Left kidney (tissue), 2 donors: ENCODE results near the gene SH3BGR. TPM values are rescaled to one million over a fixed set of nuclear protein-coding genes. Genes with fewer than 3 reads are reported as not detected.
A peak's percentile ranks its signal among the peaks of the same experiment; 100 is the strongest.
"Not testable (repeated sequence)": the region's sequence is repeated elsewhere in the genome, so short reads cannot be mapped to it uniquely, and the experiment has no call there.

Source experiments
- DNase-seq: peaks from one replicate; pipeline ENCODE4 v3.0.0-alpha.2; 2013
- polyA plus RNA-seq: library from polyadenylated mRNA; unstranded; fragments of 120-200 nt; gene quantifications from one replicate; pipeline ENCODE4 v1.2.1, GENCODE V29; 2013; ENCODE audit not compliant: insufficient read length

Gene SH3BGR
- polyA plus RNA-seq, 1 donor = 4.3 TPM

DNA sequence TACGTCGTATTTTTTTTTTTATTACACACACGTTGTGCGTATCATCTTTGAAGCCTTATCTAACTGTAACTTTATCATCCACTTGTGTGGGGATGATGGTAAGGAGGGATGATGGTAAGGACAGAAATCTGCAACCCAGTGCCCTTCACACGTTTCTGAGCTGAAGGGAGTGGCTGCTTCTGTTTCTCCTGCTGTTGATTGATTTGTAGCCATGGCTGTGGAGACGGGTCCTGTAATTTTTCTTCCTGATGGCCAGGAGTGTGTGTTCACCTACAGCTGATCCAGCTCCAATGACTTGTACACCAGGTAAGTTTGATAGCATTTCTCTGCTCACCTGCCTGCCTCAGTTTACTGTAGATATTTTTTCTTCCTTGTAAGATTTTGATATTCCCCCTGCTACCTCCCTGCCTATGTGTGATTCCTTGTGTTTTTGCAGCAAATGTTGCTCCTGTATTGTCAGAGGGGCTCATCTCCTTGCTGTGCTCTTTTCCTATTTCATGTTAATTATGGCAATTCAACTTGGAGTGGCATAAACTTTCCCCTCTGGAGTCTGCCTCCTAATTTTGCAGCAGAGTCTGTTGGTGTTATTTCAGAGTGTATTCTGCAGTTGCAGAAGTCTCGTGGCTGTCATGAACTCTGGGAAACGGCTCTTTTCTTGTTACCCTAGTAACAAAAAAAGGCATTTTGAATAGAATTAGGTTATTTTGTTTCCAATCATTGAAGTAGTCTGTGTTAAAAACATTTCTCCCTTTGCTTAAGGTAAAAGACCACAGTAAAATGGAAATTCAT lies 64.1 kb downstream of the SH3BGR start:
- no peak for DNase-seq

DNA sequence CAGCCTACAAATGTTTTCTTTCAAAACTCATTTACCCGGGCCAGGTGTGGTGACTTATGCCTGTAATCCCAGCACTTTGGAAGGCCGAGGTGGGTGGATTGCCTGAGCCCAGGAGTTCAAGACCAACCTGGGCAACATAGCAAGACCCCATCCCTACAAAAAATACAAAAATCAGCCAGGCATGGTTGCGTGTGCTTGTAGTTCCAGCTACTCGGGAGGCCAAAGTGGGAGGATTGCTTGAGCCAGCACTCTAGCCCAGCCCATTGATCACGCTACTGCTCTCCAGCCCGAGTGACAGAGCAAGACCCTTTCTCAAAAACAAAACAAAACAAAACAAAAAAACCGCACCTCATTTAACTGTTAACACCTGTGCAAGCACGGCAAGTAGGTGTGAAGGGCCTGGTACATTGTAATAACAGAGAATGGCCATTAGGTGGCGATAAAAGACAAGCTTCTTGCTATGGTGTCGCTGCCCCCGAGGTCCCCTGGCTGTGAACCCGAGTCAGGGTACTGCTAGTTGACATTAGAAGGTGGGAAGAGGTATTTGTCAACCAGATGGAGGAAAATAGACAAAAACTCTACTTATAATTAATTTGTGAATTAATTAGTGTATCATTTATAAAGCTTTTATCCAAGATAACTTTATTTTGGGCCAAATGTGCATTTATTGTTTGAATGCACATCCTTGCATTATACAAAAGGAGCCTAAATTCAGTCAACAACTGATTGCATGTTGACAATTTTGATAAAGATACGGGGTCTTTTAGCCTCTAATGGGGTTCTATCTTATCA lies 66.5 kb downstream of the SH3BGR start:
- peak; percentile 58 for DNase-seq

DNA sequence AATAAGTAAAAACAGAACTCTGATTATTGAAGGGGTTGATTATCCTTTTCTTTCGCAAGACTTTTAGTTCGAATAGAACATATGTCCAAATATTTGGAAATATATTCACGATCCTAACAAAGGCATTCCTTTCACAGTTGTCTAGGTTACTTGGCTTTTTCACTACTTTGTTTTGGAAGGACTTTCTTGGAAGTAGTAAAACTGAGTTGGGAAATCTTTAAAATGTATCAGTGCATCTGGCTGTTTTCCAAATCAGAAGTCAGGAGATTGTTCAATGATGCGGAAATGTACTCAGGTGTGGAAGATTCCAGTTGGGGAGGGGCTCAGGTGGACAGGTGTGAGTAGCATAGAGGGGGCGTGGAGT lies 67.1 kb downstream of the SH3BGR start:
- DNase-seq = peak; percentile 7

DNA sequence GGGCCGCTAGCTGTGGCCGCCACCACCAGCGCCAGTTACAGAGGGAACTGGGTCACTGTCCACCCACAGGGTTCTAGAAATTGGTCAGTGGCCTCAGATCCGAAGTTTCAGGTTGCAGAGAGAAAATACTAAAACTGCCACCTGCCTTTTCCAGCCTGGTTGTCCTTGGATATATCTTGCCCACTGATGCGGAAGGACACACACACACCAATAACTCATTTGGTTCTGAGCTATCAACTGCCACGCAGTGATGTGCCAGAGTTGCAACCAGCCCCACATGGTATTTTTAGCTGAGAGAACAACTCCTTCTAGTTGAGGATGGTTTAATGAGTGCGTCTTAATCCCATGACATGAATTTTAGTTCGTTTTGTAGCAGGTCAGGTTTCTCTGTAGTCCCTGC lies 68.1 kb downstream of the SH3BGR start:
- peak; percentile 53 for DNase-seq

DNA sequence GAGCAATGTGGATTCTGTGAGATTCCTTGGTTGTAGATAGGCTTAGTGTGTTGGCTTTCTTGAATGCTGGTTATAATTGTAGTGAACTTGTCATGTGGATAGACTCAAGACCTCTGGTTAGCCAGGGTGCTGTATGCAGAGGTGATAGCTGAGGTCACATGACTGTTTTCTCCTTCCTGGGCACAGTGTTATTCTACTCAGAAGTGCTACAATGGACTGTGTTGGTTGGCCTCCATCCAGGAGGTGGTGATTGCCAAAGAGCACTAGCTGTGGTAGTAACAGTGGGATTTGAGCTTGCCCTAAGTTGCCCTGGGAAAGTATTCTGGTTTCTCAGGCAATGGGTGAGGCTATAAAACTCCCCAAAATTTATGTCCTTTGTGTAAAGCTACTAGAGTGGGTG lies 71.6 kb downstream of the SH3BGR start:
- no peak for DNase-seq

DNA sequence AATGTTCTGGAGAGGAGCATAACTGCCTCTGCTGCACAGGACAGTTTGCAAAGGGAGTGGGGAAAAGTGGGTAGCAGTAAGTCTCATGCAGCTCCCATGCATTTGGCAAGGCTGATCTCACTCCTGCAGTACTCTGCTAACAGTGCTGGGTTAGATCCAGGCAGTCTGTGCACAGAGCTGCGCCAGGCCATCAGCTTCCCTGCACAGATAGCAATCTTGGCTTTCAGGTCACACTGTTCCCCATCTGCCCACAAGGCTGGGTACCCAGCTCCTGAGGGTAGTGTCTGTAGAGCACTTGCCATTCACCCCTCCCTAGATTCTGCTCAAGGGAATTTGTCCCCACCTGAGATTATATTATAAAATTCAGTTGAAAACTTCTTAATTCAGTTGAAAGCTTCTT lies 72.1 kb downstream of the SH3BGR start:
- no peak for DNase-seq

DNA sequence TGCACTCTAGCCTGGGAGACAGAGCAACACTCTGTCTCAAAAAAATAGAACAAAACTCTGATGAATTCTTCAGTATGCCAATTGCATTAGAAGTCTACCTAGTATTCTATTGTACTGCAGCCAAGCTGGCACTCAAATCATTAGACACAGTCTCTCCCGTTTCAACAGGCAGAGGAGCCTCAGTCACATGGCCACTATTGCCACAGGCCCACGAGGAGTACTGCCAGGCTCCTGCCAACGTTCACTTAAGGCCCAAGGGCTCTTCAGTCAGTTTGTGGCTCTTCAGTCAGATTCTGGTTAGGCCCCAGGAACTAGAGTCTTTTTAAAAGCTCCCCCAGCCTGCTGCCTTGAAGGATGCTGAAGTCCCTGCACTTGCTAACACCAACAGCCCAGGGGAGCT lies 73.4 kb downstream of the SH3BGR start:
- DNase-seq = no peak

DNA sequence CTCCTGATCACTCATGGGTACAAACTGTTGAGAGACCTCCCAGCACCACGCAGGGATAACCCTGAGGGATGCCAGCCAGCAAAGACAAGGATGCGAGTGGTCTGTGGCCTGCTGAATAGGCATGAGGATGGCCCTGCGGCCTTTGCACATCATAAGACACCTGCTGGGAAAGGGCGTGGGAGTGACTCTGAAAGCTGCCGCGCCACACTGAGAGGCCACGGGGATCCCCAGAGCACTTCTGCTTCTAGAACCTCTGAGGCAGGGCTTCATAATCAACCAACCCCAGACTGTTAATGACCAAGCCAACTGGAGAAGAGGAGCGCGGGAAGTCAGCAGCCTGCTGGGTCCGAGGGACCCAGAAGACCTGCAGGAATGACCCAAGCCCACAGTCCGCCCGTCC lies 73.8 kb downstream of the SH3BGR start:
- DNase-seq = no peak

DNA sequence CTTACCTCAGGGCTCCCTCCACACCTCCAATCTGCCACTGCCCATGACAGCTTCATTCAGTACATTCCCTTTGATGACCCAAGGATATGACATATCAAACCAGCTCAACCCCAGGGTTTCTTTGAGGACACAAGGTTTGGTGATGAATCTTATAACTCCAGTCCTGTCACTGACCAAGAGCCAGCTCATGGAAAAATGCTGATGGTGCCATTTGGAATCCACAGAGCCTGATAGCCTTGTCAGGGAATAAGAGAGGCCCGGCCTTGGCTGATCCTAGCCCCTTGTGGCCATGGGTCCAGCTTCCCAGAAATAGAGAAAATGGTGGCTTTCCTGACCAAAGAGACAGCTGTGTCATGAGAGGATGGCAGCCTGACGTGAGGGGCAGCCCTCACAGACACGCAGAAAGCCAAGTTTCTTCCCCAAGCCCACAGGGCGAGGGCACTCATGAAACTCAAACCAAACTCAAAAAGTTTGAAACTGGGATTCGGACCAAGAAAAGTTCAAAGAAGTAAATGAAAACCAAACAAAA lies 75.4 kb downstream of the SH3BGR start:
- DNase-seq = no peak

DNA sequence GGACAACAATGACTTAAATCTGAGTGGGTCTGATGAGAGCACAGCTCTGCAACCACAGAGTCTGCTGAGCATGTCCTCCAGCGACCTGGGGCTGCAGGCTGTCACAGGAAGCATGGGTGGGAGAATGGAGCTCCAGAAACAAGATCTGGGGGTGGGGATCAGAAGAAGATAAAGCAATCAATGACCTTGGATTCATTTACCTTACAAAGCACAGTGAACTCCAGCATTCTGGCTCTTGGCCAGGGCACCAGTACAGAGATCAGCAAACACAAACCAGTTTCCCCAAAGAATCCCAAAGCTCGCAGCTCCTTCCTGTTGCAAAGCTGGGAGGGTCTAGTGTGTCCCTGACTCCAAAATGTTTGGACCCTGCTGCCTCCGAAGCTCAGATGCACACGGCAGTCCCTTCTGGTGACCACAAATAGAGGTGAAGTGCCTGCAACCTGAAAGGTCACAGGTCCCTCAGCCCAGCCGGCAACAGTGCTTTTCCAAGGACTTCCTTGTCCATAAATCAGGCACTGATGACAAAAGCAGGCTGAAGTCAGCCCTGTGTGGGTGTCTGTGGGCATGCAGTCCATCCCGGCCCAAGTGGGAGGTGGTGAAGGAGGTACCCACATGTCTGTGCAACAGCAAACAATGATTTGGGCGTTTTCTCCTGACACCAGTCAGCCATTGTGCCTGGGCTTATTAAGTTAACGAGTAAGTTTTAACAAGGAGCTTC lies 76.1 kb downstream of the SH3BGR start:
- DNase-seq = no peak

DNA sequence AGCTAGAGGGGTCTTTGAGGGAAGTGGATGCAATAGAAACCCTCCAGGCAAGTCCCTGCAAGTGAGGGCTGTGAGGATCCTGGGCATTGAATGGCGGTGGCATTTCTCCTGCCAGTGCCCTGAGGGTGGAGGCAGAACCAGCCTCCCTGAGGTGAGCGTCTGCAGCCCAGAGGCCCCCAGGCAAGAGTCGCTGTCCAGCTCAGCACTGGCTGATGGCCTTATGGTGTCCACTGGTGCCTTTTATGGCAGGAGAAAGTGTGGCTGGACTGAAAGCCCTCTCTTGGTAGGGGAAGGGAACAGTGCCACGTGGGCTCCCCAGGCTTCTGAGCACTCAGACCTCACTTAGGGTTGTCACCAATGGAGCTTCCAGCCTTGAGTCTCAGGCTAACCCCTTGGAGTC lies 77.3 kb downstream of the SH3BGR start:
- peak; percentile 18 for DNase-seq

DNA sequence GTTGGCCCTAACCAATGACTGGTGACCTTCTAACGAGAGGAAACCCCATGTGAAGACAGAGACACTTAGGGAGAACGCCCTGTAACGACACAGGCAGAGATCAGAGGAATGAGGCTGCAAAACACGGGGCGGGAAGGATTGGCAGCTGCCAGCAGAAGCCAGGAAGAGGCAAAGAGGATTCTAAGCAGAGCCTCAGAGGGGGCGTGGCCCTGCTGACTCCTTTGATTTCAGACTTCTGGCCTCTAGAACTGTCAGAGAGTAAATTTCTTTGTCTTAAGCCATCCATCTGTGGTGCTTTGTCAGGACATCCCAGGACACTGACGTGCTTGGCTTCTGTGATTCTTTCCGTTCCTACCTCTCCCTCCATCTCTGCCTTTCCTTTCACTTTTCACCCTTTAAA lies 79.3 kb downstream of the SH3BGR start:
- no peak for DNase-seq

DNA sequence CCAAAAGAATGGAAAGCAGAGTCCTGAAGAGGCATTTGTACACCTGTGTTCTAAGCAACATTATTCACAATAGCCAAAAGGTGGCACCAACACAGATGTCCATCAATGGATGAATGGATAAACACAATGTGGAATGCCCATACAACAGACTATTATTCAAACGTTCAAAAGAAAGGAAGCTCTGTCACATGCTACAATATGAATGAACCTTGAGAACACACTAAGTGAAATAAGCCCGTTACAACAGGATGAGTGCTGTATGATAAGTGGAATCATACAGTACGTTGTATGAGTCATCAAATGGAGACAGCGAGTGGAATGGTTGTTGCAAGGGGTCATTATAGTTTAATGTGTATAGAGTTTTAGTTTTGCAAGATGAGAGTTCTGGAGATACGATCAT lies 80.1 kb downstream of the SH3BGR start:
- DNase-seq = no peak

DNA sequence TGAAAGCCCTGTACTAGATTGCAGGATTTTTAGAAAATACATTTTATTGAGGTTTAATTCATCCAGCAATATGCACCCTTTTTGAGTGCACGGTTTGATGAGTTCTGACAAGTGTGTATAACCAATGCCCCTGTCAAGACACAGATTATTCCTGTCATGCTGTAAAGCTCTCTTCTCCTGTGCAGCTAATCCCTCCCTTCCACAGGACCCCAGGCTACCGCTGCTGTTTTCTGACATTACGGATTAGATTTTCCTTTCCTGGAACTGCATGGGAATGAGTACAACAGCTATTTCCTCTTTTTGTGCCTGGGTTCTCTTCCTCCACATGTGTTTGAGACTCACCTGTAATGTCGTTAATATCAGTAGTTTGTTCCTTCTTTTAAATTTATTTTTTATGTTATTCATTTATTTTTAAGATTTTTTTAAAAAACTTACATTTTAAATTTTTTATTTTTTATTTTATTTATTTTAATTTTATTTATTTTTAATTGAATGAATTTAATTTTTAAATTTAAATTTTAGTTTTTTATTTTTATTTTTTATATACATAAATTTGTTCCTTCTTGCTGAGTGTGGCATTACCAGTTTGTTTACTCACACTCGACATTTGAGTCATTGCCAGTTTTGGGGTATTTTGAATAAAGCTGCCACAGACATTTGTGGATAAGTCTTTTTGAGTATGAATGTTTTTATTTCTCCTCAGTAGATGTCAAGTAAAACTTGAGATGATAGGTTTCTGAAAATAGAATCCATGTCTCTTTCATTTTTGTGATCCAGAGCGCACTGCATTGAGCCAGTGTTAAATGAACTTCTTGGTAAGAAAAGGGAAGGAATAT lies 82.0 kb downstream of the SH3BGR start:
- no peak for DNase-seq

DNA sequence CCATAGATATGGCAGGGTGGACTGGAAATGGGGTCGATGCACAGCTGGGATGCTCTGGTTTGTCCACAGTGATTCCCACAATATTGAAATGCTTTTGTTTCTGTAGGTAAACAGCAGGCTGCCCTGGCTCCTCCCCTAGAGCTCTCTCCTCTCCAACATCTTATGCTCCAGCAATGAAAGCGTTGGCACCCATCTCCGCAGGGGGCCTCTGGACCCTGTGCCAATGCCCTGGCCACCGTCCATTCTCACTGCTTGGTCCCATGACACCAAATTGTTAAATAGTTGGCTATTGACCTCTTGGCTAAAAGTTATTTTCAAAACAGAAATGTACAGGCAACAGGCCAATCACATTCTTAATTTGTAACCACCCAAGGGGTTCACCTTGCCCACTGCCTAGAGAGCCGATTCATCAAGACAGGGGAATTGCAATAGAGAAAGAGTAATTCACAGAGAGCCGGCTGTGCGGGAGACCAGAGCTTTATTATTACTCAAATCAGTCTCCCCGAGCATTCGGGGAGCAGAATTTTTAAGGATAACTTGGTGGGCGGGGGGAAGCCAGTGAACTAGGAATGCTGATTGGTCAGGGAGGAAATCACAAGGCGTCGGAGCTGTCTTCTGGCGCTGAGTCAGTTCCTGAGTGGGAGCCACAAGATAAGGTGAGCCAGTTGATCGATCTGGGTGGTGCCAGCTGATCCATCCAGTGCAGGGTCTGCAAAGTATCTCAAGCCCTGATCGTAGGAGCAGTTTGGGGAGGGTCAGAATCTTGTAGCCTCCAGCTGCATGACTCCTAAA lies 84.1 kb downstream of the SH3BGR start:
- no peak for DNase-seq

DNA sequence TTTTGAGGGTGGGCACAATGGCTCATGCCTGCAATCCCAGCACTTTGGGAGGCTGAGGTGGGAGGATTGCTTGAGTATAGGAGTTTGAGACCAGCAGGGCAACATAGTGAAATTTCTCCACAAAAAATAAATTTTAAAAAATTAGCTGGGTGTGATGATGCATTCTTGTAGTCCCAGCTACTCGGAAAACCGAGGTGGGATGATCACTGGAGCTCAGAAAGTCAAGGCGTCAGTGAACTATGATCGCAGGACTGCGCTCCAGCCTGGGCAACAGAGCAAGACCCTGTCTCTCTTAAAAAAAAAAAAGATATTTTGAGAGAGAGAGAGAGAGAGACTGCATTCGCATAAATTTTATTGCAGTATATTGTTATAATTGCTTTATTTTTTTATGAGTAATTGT lies 85.1 kb downstream of the SH3BGR start:
- no peak for DNase-seq

DNA sequence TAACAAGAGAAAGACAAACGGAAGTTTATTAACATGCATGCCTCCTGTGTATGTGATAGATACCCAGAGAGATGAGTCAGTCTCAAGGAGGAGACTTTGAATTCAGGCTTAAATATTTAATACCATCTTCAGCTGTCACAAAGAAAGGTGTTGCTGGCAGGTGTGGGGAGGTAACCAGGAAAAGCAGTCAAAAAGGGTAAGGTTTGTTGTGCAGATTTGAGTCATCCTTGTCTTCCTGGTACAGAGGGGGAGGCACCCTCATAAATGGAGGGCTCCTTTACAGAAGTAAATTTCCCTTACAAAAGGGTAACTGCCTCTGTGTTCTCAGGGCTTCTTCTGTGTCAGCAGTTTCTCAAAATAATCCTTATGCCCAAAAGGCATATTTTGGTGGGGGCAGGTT lies 85.8 kb downstream of the SH3BGR start:
- no peak for DNase-seq

DNA sequence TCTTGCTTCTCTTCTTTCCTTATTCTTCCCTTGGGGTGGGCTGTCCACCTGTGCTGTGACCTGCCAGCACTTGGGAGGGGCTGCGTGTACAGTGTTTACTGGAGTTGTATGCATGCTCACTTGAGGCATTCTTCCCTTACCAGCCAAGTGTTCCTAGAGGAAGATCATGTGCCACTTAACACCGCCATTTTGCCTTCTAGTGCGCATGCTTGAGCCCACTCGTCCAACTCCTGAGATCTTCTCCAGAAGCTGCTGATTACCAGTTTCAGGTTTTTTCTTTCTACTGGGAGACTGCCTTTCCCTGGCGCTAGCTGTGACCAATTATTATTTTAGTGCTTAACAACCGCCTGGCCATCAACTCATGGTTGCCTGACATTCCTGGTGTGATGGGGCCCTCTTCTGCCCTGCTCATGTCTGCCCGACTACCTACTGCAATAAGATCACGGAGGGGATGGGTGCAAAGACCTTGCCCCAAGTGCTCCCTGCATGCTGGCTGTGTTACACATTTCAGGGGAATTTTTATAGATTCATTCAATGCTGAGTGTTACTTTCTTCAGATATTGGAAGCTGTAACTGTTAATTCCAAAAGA lies 86.8 kb downstream of the SH3BGR start:
- no peak for DNase-seq

DNA sequence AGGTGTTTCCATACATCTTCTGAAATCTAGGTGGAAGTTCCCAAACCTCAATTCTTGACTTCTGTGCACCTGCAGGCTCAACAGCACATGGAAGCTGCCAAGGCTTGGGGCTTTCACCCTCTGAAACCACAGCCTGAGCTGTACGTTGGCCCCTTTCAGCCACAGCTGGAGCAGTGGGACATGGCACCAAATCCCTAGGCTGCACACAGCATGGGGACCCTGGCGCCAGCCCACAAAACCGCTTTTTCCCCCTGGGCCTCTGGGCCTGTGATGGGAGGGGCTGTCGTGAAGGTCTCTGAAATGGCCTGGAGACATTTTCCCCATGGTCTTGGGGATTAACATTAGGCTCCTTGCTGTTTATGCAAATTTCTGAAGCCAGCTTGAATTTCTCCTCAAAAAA lies 88.6 kb downstream of the SH3BGR start:
- DNase-seq = not testable (repeated sequence)

DNA sequence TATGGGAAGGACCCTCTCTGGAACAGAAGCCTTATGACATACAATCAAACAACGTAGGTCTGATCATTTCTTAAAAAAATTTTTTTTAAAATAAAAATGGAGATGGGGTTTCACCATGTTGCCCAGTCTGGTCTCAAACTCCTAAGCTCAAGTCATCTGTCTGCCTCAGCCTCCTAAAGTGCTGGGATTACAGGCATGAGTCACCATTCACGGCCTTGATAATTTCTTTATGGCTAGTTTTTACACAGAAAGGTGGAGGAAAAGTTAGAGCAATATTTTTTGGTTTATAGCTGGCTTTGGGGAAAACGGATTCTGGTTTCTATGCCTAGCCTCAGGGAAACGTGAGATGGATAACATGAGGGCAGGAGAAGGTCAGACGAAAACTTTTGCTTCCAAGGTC lies 91.0 kb downstream of the SH3BGR start:
- no peak for DNase-seq

DNA sequence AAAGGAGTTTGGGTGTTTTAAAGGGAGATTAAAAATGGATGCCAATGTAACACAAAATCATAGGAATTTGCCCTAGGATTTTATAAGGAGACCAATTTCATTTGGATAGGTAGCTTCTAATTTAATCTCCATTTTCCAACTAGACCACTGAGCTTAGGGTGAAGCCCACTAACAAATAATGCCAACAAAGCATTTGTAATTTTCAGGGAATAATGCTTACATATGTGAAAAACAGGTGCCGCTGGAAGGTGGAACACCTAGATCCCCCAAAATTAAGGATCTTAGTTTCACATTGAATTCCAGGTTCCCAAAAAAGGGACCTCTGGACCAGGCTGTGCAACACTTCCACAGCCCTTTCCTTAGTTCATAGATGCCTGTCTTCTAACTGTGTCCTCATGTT lies 94.8 kb downstream of the SH3BGR start:
- DNase-seq = no peak
